Raji (cell line): ENCODE data around the gene FBRSL1.

ENCODE experiments used
- POLR2A ChIP-seq: IDR thresholded peaks from 2 replicates; pipeline ENCODE4 v1.6.1; 2011; ENCODE audit warnings: low read depth, low read length, control low read depth; ENCODE audit not compliant: insufficient read depth

FBRSL1 gene

GRCh38 chr12:132477703-132478432, 12.1 kb upstream of the FBRSL1 start:
- no peak for TF ChIP-seq POLR2A

DNA sequence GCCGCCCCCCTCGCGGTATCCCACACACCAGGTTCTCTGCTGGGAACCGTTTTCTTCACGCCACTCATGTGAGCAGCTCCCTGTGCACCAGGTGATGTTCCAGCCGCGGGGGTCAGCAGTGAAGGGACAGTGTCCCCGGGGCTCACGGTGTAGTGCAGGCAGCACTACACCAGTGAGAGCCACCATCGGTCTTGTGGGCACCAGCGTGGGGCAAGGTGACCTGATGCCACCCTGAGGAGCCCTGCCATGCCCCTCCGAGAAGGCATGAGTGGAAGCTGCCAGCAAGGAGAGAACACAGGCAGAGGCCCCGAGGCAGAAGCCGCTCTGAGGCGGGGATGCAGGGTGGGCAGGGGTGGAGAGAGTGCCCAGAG, 11.5 kb upstream of the FBRSL1 start:
- no peak for TF ChIP-seq POLR2A

DNA sequence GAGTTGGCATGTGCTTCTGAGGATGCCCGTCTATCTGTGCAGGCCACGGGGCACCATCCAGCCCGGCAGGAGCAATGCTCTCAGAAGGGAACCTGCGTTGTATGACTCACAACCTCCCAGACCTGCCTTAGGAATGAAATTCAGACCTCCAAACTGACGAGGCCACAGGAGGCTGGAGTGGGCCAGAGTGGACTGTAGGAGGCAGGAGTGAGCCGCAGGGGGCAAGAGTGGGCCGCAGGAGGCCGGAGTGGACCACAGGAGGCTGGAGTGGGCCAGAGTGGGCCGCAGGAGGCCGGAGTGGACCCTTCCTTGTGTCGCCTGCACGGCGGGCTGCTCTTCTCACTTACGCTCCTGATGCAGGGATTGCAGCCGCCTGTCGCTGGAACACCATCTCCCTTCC, 11.1 kb upstream of the FBRSL1 start:
- TF ChIP-seq POLR2A, result no peak

- no peak for TF ChIP-seq POLR2A
These were observed 10.7 kb upstream of the FBRSL1 start for GRCh38 chr12:132479291-132479690.

- no peak for TF ChIP-seq POLR2A
These were observed 9.9 kb upstream of the FBRSL1 start for GRCh38 chr12:132479938-132480622.

GRCh38 chr12:132480623-132481132, 9.3 kb upstream of the FBRSL1 start:
- no peak for TF ChIP-seq POLR2A

- TF ChIP-seq POLR2A, result no peak
These were observed 8.6 kb upstream of the FBRSL1 start for GRCh38 chr12:132481345-132481744.

GRCh38 chr12:132481771-132482745, 7.9 kb upstream of the FBRSL1 start:
- TF ChIP-seq POLR2A, result no peak

- TF ChIP-seq POLR2A, result no peak
These were observed 7.2 kb upstream of the FBRSL1 start for GRCh38 chr12:132482771-132483170.

GRCh38 chr12:132483208-132483607, 6.7 kb upstream of the FBRSL1 start:
- TF ChIP-seq POLR2A, result no peak

DNA sequence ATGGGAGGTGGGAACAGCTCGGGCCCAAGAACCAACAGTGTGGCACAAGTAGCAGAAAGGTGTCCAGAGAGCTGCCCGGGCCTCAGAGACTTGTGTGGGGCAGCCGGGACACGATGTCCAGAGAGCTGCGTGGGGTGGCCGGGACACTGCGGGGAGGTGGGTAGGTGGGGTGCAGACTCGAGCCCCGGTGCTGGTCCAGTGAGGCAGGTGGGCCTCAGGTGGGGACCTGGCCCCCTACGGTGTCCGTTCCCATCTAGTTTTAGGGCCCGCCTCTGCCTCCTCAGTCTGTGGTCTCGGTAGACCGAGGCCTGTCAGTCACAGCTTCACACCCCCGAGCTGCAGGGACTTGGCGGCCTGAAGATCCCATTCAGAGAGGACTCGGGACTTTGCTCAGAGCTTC, 6.3 kb upstream of the FBRSL1 start:
- no peak for TF ChIP-seq POLR2A

DNA sequence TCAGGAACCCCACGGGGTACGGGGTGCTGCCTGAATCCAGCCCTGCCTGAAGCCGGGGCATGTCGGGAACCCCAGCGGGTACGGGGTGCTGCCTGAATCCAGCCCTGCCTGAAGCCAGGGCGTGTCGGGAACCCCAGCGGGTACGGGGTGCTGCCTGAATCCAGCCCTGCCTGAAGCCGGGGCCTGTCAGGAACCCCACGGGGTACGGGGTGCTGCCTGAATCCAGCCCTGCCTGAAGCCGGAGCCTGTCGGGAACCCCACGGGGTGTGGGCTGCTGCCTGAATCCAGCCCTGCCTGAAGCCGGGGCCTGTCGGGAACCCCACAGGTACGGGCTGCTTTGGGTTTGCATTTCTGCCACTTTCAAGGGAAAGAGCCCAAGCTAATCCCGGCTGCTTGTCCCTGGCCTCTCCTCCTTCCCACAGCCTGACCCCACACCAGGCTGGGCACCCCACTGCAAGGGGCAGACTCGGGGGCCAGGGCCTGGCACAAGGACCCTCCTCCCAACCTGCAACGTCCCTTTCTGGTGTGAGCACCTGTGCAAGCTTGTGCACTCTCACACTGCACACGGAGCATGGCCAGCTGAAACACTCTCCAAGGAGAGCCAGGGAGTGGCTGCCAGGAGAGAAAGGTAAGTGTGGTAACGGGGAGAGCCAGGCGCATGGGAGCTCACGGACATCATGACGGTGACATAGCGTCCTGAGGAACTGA, 5.6 kb upstream of the FBRSL1 start:
- TF ChIP-seq POLR2A, result no peak

DNA sequence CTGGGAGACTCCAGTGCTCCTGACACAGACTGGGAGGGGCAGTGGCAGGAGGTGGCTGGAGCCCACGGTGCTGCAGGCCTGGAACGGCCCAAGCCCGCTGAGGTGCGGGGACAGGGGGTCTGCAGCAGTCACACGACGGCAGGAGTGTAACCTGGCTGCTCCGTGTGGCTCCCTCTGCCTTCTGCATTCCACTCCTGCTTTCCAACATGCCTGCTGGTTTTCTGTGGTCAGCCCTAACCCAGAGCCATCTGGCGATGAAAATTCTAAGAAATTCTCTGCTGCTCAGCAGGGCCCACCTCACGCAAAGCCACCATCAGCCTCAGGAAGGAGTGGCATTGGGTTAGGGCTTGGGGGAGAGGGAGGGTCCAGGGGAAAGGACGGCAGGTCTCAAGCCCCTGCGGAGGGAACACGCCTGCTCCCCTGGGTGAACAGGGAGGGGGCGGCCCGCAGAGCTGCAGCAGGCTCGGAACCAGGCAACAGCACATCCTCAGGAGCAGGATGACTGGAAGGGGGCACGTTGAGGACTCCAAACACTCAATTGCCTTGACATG, 5.0 kb upstream of the FBRSL1 start:
- TF ChIP-seq POLR2A, result no peak

DNA sequence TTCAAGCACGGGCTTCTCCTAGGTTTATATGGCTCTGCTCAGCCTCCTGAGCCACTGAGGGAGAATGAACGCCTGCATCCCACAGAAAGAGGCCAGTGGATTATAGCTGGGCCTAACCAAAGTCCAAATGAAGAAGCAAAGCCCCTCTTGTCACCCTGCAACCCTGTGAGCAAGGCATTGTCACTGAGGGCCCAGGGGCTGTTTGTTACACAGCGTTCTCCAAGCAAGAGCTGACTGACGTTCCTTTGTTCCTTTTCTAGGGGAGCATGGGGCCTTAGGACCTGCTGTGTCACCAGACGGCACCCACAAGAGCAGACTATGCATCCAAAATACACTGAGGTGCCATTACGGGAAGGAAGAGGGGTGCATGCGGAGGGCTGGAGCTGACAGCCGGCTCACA, 4.3 kb upstream of the FBRSL1 start:
- TF ChIP-seq POLR2A, result no peak

DNA sequence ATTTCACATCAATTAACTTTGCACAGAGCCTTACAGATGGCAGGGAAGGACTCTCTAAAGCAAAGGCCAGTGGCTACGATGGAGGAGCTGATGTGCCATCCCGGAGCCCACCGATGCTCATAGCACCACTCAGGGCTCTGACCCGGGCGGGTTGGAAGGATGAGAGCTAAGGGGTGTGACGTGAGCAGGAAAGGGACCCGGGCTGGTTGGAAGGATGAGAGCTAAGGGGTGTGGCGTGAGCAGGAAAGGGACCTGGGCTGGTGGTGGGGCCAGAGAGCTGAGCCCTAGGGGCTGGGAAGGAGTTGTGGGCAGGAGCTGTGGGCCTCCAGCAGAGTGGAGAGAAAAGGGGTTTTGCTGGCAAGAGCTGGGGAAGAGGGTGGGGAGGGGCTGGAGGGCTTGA, 3.8 kb upstream of the FBRSL1 start:
- TF ChIP-seq POLR2A, result no peak

DNA sequence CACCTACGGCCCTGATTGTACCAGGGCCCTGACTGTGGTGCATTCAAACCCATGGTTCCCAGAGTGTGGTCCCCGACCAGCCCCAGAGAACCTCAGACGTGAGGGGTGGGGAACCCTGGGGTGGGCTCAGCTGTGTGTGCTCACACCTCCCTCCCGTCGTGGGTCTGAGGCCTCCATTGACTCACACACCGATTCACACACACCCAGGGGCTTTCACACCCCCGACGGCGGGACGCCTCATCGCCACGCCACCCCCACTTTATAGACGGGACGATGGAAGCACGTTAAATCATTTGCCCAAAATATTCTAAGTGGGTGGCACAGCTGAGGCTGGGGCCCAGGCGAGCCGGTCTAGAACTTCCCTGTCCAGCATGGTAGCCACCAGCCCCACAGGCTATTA, 3.4 kb upstream of the FBRSL1 start:
- TF ChIP-seq POLR2A, result no peak
